Heart left ventricle (tissue), 13 donors: ENCODE data around the gene SHANK3.
"Not testable (repeated sequence)": the region's sequence is repeated elsewhere in the genome, so short reads cannot be mapped to it uniquely, and the experiment has no call there.

Source experiments
- CTCF ChIP-seq, 12 donors: fragments of 200-600 bp; sonication (generic) in 4 of 12; IDR thresholded peaks; one replicate each; pipeline versions ENCODE4 v1.5.0 to v1.8.0; 2018 to 2022; ENCODE audit warnings: antibody characterized with exemption in 12 of 12, mild to moderate bottlenecking in 5 of 12
- POLR2A ChIP-seq, 2 donors: fragments of 450-650 bp; IDR thresholded peaks; one replicate each; pipeline ENCODE4 v1.6.1; 2017; ENCODE audit warnings: antibody characterized with exemption in 2 of 2, mild to moderate bottlenecking in 2 of 2, moderate library complexity in 2 of 2
- donor health status: ischemic (EF 13 %, LVEDD 7.1; RV severe dilation, severe dysfunction).
- donor health status: DM: no; HTN: yes; CAD: no.
- donor health status: DM: no; HTN: no; CAD: no.
- donor health status: ischemic (EF 25% LVEDD 6.9; RV normal size, moderate dysfunction).
- donor health status: ischemic (EF 25% LVEDD 5.7; RV mildly dilated, moderate dysfunction).
- donor health status: ischemic (EF 35%, LVEDD 5.7; RV mildly dilated, moderate dysfunction).
- donor health status: nonischemic (EF 11% LVEDD 7.7; RV severe dilation, severe dysfunction).
- donor health status: DM: yes; HTN: yes; CAD: no.
- donor health status: PGD.
- donor health status: ischemic (EF 29% LVEDD 5.4; RV normal size, mild dysfunction).
- donor health status: nonischemic (EF 23%, LVEDD 6.1; RV moderate dilation, normal function).

- TF ChIP-seq CTCF, POLR2A (IDR thresholded peaks at IDR 0.05): not testable (repeated sequence)
Measured at GRCh38 chr22:50643021-50643820, 29.4 kb upstream of the SHANK3 start.
